PC-3 (cell line): ENCODE data around the gene PIGP. TPM values are rescaled to one million over a fixed set of nuclear protein-coding genes. Genes with fewer than 3 reads are reported as not detected.
A peak's percentile ranks its signal among the peaks of the same experiment; 100 is the strongest.
"Not testable (repeated sequence)": the region's sequence is repeated elsewhere in the genome, so short reads cannot be mapped to it uniquely, and the experiment has no call there.

Experiments used
- ATAC-seq: fragments of 200-7000 bp; cut with Tn5 transposase; 2 replicates; pipeline ENCODE4 v1.9.1; 2020; ENCODE audit warnings: mild to moderate bottlenecking, moderate library complexity
- BruUV-seq: library from RNA; stranded (reverse); fragments of 400-500 nt; replicated peaks from 2 replicates; lab custom pipeline; 2021; lab: Mats Ljungman, UMichigan
- CTCF ChIA-PET: fragments of 300-600 bp; sonication (Branson Sonifier 250); formaldehyde crosslinking; loops from one replicate; lab custom pipeline; 2022; ENCODE audit warnings: antibody characterized with exemption; lab: Charles Lee
- POLR2A ChIA-PET: fragments of 300-600 bp; sonication (Branson Sonifier 250); formaldehyde crosslinking; loops from one replicate; lab custom pipeline; 2022; ENCODE audit warnings: antibody characterized with exemption; ENCODE audit not compliant: unreplicated experiment; lab: Charles Lee
- DNase-seq: peaks from one replicate; pipeline ENCODE4 v3.0.0-alpha.2; 2015
- H2AFZ ChIP-seq: fragments of 300-600 bp; sonication (generic); 2 replicates; pipeline ENCODE4 v1.6.0; 2016; ENCODE audit warnings: antibody characterized with exemption, low read length
- H3F3A ChIP-seq: fragments of 300-600 bp; sonication (generic); one replicate; pipeline ENCODE4 v1.6.0; 2017; ENCODE audit warnings: antibody characterized with exemption, low read length, control low read depth, mild to moderate bottlenecking; ENCODE audit not compliant: unreplicated experiment
- H3K27ac ChIP-seq: fragments of 300-600 bp; sonication (generic); 2 replicates; pipeline ENCODE4 v1.5.1; 2016; ENCODE audit warnings: mild to moderate bottlenecking, low read length
- H3K27me3 ChIP-seq: fragments of 300-600 bp; sonication (generic); 2 replicates; pipeline ENCODE4 v1.6.1; 2016; ENCODE audit warnings: low read length, mixed read lengths
- H3K36me3 ChIP-seq: fragments of 300-600 bp; sonication (generic); 2 replicates; pipeline ENCODE4 v1.6.1; 2016; ENCODE audit warnings: low read depth, mixed run types, low read length, mixed read lengths
- H3K4me1 ChIP-seq: fragments of 300-600 bp; sonication (generic); 2 replicates; pipeline ENCODE4 v1.5.1; 2016; ENCODE audit warnings: low read length; ENCODE audit not compliant: insufficient read depth
- H3K4me2 ChIP-seq: fragments of 300-600 bp; sonication (generic); 2 replicates; pipeline ENCODE4 v1.6.0; 2016; ENCODE audit warnings: low read length
- H3K4me3 ChIP-seq: fragments of 300-600 bp; sonication (generic); 2 replicates; pipeline ENCODE4 v1.5.1; 2016; ENCODE audit warnings: mild to moderate bottlenecking, low read length, mixed read lengths
- H3K79me2 ChIP-seq: fragments of 300-600 bp; sonication (generic); 2 replicates; pipeline ENCODE4 v1.6.1; 2017; ENCODE audit warnings: low read length, mixed read lengths
- H3K9ac ChIP-seq: fragments of 300-600 bp; sonication (generic); 2 replicates; pipeline ENCODE4 v1.6.0; 2016; ENCODE audit warnings: mild to moderate bottlenecking, low read length
- H3K9me2 ChIP-seq: fragments of 300-600 bp; sonication (generic); replicated peaks from 2 replicates; pipeline ENCODE4 v1.6.1; 2016; ENCODE audit warnings: mixed run types, low read length, mixed read lengths
- H3K9me3 ChIP-seq: fragments of 300-600 bp; sonication (generic); 2 replicates; pipeline ENCODE4 v1.6.1; 2016; ENCODE audit warnings: low read length, mixed read lengths
- H4K20me1 ChIP-seq: fragments of 300-600 bp; sonication (generic); 2 replicates; pipeline ENCODE4 v1.6.1; 2016; ENCODE audit warnings: low read length, mixed read lengths
- EZH2 ChIP-seq: fragments of 300-600 bp; sonication (generic); IDR thresholded peaks from one replicate; pipeline ENCODE4 v1.6.1; 2017; ENCODE audit warnings: antibody characterized with exemption, mild to moderate bottlenecking, low read length; ENCODE audit not compliant: unreplicated experiment
- EZH2phosphoT487 ChIP-seq: fragments of 300-600 bp; sonication (generic); IDR thresholded peaks from 2 replicates; pipeline ENCODE4 v1.6.1; 2018; ENCODE audit warnings: mild to moderate bottlenecking, antibody characterized with exemption, low read length, borderline replicate concordance
- intact Hi-C: fragments of 100-400 bp; cut with micrococcal nuclease; formaldehyde crosslinking; loops from 2 replicates; pipeline ENCODE4 v1.9.0; 2023
- total RNA-seq: library from RNA; depleted of rRNA; stranded (reverse); fragments of >200 nt; gene quantifications from 2 replicates; pipeline ENCODE4 v1.2.3, GENCODE V29; 2014
- TF ChIP-seq, protein P1 (sequence below): fragments of 300-600 bp; sonication (generic); conservative IDR thresholded peaks from 2 replicates; pipeline ENCODE4 v1.5.1; 2017; ENCODE audit warnings: antibody characterized with exemption, low read depth, mild to moderate bottlenecking, low read length

PIGP gene
- total RNA-seq, 1 experiment from 2014 or later, result 20.1 TPM

DNA sequence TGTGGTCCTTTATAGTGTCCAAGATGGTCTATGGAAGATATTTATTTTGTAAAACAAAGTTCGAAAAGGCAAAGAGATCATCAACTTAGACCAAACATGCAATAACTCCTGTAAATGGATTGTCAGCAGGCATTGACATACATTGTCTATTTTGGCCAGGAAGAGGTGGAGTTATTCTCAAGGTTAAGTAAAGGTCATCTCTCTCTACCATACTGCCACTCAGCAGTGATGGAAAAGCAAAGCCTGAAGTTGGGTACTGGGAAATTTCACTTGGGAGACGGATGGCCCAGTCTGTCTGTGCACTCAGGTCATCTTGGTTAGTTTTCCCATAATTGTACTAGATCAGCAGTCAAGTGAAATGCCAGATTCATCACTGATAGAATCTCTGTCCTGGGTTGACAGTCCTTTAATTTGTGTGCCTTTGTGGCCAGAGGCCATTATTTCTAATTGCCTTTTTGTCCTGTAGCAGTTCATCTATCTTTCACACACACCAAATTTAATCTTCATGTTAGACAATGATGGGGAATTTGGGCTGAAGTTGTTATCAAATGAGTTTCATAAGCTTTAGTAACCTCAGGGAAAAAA, 17.5 kb downstream of the PIGP start:
- CTCF ChIA-PET, result no interaction called here
- no peaks in the 10 kb centered on the region for H4K20me1 ChIP-seq
- H3K36me3 ChIP-seq, result no peaks in the 10 kb centered on the region
- ATAC-seq (no peak), DNase-seq (no peak)
- no peaks in the 10 kb centered on the region for H3K9me2 ChIP-seq
- no peak overlapping the region for H3K4me2 ChIP-seq
- POLR2A ChIA-PET, result no interaction called here
- no peak overlapping the region for H3K27ac ChIP-seq
- H3F3A ChIP-seq, result no peaks in the 10 kb centered on the region
- no peak for TF ChIP-seq EZH2
- TF ChIP-seq, protein P1, sequence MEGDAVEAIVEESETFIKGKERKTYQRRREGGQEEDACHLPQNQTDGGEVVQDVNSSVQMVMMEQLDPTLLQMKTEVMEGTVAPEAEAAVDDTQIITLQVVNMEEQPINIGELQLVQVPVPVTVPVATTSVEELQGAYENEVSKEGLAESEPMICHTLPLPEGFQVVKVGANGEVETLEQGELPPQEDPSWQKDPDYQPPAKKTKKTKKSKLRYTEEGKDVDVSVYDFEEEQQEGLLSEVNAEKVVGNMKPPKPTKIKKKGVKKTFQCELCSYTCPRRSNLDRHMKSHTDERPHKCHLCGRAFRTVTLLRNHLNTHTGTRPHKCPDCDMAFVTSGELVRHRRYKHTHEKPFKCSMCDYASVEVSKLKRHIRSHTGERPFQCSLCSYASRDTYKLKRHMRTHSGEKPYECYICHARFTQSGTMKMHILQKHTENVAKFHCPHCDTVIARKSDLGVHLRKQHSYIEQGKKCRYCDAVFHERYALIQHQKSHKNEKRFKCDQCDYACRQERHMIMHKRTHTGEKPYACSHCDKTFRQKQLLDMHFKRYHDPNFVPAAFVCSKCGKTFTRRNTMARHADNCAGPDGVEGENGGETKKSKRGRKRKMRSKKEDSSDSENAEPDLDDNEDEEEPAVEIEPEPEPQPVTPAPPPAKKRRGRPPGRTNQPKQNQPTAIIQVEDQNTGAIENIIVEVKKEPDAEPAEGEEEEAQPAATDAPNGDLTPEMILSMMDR, result no peak
- TF ChIP-seq EZH2phosphoT487, result no peak
- no peaks in the 10 kb centered on the region for H3K27me3 ChIP-seq
- H3K79me2 ChIP-seq, result no peaks in the 10 kb centered on the region
- intact Hi-C loops, result no loop called here
- BruUV-seq, result no TSS peak
- no peak overlapping the region for H3K4me3 ChIP-seq
- no peaks in the 10 kb centered on the region for H3K9me3 ChIP-seq
- peaks cover 6% of the 10 kb centered on the region for H3K4me1 ChIP-seq
- no peak overlapping the region for H2AFZ ChIP-seq
- H3K9ac ChIP-seq, result no peak overlapping the region

GRCh38 chr21:37049741-37050140, 23.1 kb downstream of the PIGP start:
- intact Hi-C loops, DNase-seq, BruUV-seq, H3K9ac ChIP-seq, H2AFZ ChIP-seq, H3K9me3 ChIP-seq, H3K4me3 ChIP-seq, H3K27me3 ChIP-seq, H3K9me2 ChIP-seq, H3K4me2 ChIP-seq, H3K79me2 ChIP-seq, H3F3A ChIP-seq, ATAC-seq, H4K20me1 ChIP-seq, H3K27ac ChIP-seq, POLR2A ChIA-PET, CTCF ChIA-PET, H3K36me3 ChIP-seq: not testable (repeated sequence)
- peaks cover 21% of the 10 kb centered on the region for H3K4me1 ChIP-seq

GRCh38 chr21:37047079-37047478, 25.8 kb downstream of the PIGP start:
- no peaks in the 10 kb centered on the region for H3K36me3 ChIP-seq
- no peaks in the 10 kb centered on the region for H3K9me2 ChIP-seq
- ATAC-seq (peak; percentile 90), DNase-seq (peak; percentile 83)
- no peaks in the 10 kb centered on the region for H3K27me3 ChIP-seq
- no peaks in the 10 kb centered on the region for H3K79me2 ChIP-seq
- H3F3A ChIP-seq, result no peaks in the 10 kb centered on the region
- H3K9ac ChIP-seq, result peak overlapping the region; percentile 67
- intact Hi-C loops, result no loop called here
- H2AFZ ChIP-seq, result peak overlapping the region; percentile 69
- no TSS peak for BruUV-seq
- peak overlapping the region; percentile 84 for H3K27ac ChIP-seq
- no peak overlapping the region for H3K4me3 ChIP-seq
- H4K20me1 ChIP-seq, result no peaks in the 10 kb centered on the region
- H3K4me1 ChIP-seq, result peaks cover 21% of the 10 kb centered on the region
- CTCF ChIA-PET, result interaction anchor here (1.1 kb wide), 1 partner anchor 70 kb away, joined by 4 read pairs; no protein-coding TSS in a partner anchor
- peak overlapping the region; percentile 50 for H3K4me2 ChIP-seq
- POLR2A ChIA-PET, result no interaction called here
- TF ChIP-seq EZH2 (no peak), EZH2phosphoT487 (no peak)
- TF ChIP-seq, protein P1, result no peak
- no peaks in the 10 kb centered on the region for H3K9me3 ChIP-seq
